ENCODE data around the gene MCCC2. TPM values are rescaled to one million over a fixed set of nuclear protein-coding genes. Genes with fewer than 3 reads are reported as not detected.
A peak's percentile ranks its signal among the peaks of the same experiment; 100 is the strongest.
"Not testable (repeated sequence)": the region's sequence is repeated elsewhere in the genome, so short reads cannot be mapped to it uniquely, and the experiment has no call there.

The MCCC2 gene
- total RNA-seq, 1 experiment from 2014 or later = 32.2 TPM

GRCh38 chr5:71663191-71663969 is 76.2 kb downstream of the MCCC2 start:
- no peaks in the 10 kb centered on the region for H4K20me1 ChIP-seq (ENCODE audit: low read length)
- H3K4me1 ChIP-seq (ENCODE audit: insufficient read depth, low read length) = no peaks in the 10 kb centered on the region
- H3F3A ChIP-seq (ENCODE audit: low read length, unreplicated experiment) = no peaks in the 10 kb centered on the region
- H3K4me3 ChIP-seq (ENCODE audit: low read length) = no peak overlapping the region
- H3K27me3 ChIP-seq (ENCODE audit: low read length) = no peaks in the 10 kb centered on the region
- no TSS peak for BruUV-seq (replicated peaks)
- CTCF ChIA-PET = no interaction called here
- no peak overlapping the region for H2AFZ ChIP-seq (ENCODE audit: low read length)
- no peak overlapping the region for H3K9ac ChIP-seq (ENCODE audit: low read length)
- ATAC-seq (peak; percentile 42; the same call in 1 of the 2 replicates), DNase-seq (peak; percentile 7)
- no peaks in the 10 kb centered on the region for H3K36me3 ChIP-seq (ENCODE audit: low read depth, low read length)
- TF ChIP-seq EZH2 (IDR thresholded peaks at IDR 0.05; ENCODE audit: low read length, unreplicated experiment) = no peak
- TF ChIP-seq EZH2phosphoT487 (IDR thresholded peaks at IDR 0.05; ENCODE audit: borderline replicate concordance, low read length) = no peak
- no peak for TF ChIP-seq CTCF (conservative IDR thresholded peaks at IDR 0.05; ENCODE audit: low read depth, low read length)
- H3K4me2 ChIP-seq (ENCODE audit: low read length) = no peak overlapping the region
- H3K9me3 ChIP-seq (ENCODE audit: low read length) = no peaks in the 10 kb centered on the region
- no peak overlapping the region for H3K27ac ChIP-seq (ENCODE audit: low read length)
- POLR2A ChIA-PET (ENCODE audit: unreplicated experiment) = no interaction called here
- no peaks in the 10 kb centered on the region for H3K9me2 ChIP-seq (replicated peaks; ENCODE audit: low read length)
- no peaks in the 10 kb centered on the region for H3K79me2 ChIP-seq (ENCODE audit: low read length)
- intact Hi-C loops (cut with micrococcal nuclease) = no loop called here

GRCh38 chr5:71664615-71665014 is 77.5 kb downstream of the MCCC2 start:
- DNase-seq; H3K9me2 ChIP-seq (replicated peaks; ENCODE audit: low read length); H3F3A ChIP-seq (ENCODE audit: low read length, unreplicated experiment); H3K9me3 ChIP-seq (ENCODE audit: low read length); H3K79me2 ChIP-seq (ENCODE audit: low read length); H2AFZ ChIP-seq (ENCODE audit: low read length); H3K27ac ChIP-seq (ENCODE audit: low read length); H3K36me3 ChIP-seq (ENCODE audit: low read depth, low read length); ATAC-seq; H3K4me3 ChIP-seq (ENCODE audit: low read length); intact Hi-C loops (cut with micrococcal nuclease); H4K20me1 ChIP-seq (ENCODE audit: low read length); H3K4me1 ChIP-seq (ENCODE audit: insufficient read depth, low read length); BruUV-seq (replicated peaks); H3K27me3 ChIP-seq (ENCODE audit: low read length); H3K4me2 ChIP-seq (ENCODE audit: low read length); POLR2A ChIA-PET (ENCODE audit: unreplicated experiment); CTCF ChIA-PET; H3K9ac ChIP-seq (ENCODE audit: low read length): not testable (repeated sequence)

- ChIA-PET POLR2A (ENCODE audit: unreplicated experiment) (no interaction called here), CTCF (no interaction called here)
- Histone ChIP-seq H4K20me1 (ENCODE audit: low read length) (no peaks in the 10 kb centered on the region), H3K4me1 (ENCODE audit: insufficient read depth, low read length) (no peaks in the 10 kb centered on the region), H3K27me3 (ENCODE audit: low read length) (0 out of 2 replicates have a peak, but pooled peaks cover 5% of the 10 kb centered on the region), H3K4me3 (ENCODE audit: low read length) (no peak overlapping the region), H3K9ac (ENCODE audit: low read length) (no peak overlapping the region), H3K79me2 (ENCODE audit: low read length) (no peaks in the 10 kb centered on the region), H3K36me3 (ENCODE audit: low read depth, low read length) (no peaks in the 10 kb centered on the region), H3K27ac (ENCODE audit: low read length) (no peak overlapping the region), H3K9me2 (replicated peaks; ENCODE audit: low read length) (no peaks in the 10 kb centered on the region), H3F3A (ENCODE audit: low read length, unreplicated experiment) (no peaks in the 10 kb centered on the region), H2AFZ (ENCODE audit: low read length) (no peak overlapping the region), H3K9me3 (ENCODE audit: low read length) (no peaks in the 10 kb centered on the region), H3K4me2 (ENCODE audit: low read length) (no peak overlapping the region)
- TF ChIP-seq EZH2 (IDR thresholded peaks at IDR 0.05; ENCODE audit: low read length, unreplicated experiment) = no peak
- no peak for TF ChIP-seq CTCF (conservative IDR thresholded peaks at IDR 0.05; ENCODE audit: low read depth, low read length)
- TF ChIP-seq EZH2phosphoT487 (IDR thresholded peaks at IDR 0.05; ENCODE audit: borderline replicate concordance, low read length) = no peak
- BruUV-seq (replicated peaks) = no TSS peak
- intact Hi-C loops (cut with micrococcal nuclease) = no loop called here
- DNase-seq (no peak), ATAC-seq (no peak)
Measured at GRCh38 chr5:71666321-71666720, 79.2 kb downstream of the MCCC2 start.
